Mesothelial cell of epicardium (in vitro differentiated cells): Measurements from ENCODE around the gene RAB40B. TPM values are rescaled to one million over a fixed set of nuclear protein-coding genes. Genes with fewer than 3 reads are reported as not detected.

Experiments
- DNase-seq, 2 experiments: peaks; one replicate each; pipeline ENCODE4 v3.0.0; 2021; ENCODE audit warnings: low spot score in 2 of 2; ENCODE audit not compliant: unreplicated experiment in 2 of 2
- H3K27ac Mint-ChIP-seq: 2 replicates; pipeline ENCODE4 v1.8.0; 2021; ENCODE audit warnings: mixed read lengths
- H3K27me3 Mint-ChIP-seq: 2 replicates; pipeline ENCODE4 v1.8.0; 2021; ENCODE audit warnings: low read depth, mixed read lengths
- H3K36me3 Mint-ChIP-seq: 2 replicates; pipeline ENCODE4 v1.8.0; 2021; ENCODE audit warnings: mixed read lengths
- H3K4me1 Mint-ChIP-seq: 2 replicates; pipeline ENCODE4 v1.8.0; 2021; ENCODE audit warnings: mixed read lengths
- H3K4me3 Mint-ChIP-seq: 2 replicates; pipeline ENCODE4 v1.8.0; 2021; ENCODE audit warnings: mild to moderate bottlenecking, moderate library complexity, mixed read lengths
- H3K9me3 Mint-ChIP-seq: 2 replicates; pipeline ENCODE4 v1.8.0; 2021; ENCODE audit warnings: mixed read lengths
- CTCF ChIP-seq: fragments of 200-600 bp; sonication (generic); IDR thresholded peaks from one replicate; pipeline ENCODE4 v1.5.0; 2021; ENCODE audit warnings: antibody characterized with exemption; ENCODE audit not compliant: unreplicated experiment
- total RNA-seq: library from RNA; stranded (reverse); gene quantifications from 3 replicates; pipeline ENCODE4 v1.2.1, GENCODE V29; 2021

RAB40B gene
- total RNA-seq, 1 donor from 2014 or later = 26.5 TPM

GRCh38 chr17:82636626-82637598 lies 61.6 kb downstream of the RAB40B start:
- TF ChIP-seq CTCF = no peak
- peaks cover 42% of the 10 kb centered on the region for H3K36me3 Mint-ChIP-seq
- no peak for DNase-seq
- no peaks in the 10 kb centered on the region for H3K27me3 Mint-ChIP-seq
- H3K9me3 Mint-ChIP-seq = peaks cover 10% of the 10 kb centered on the region
- no peak overlapping the region for H3K4me3 Mint-ChIP-seq
- peak overlapping the region; percentile 100 for H3K27ac Mint-ChIP-seq
- H3K4me1 Mint-ChIP-seq = peaks cover 18% of the 10 kb centered on the region

GRCh38 chr17:82633343-82633742 lies 65.2 kb downstream of the RAB40B start:
- no peak for TF ChIP-seq CTCF
- H3K27ac Mint-ChIP-seq = peak overlapping the region; percentile 74
- H3K4me3 Mint-ChIP-seq = no peak overlapping the region

GRCh38 chr17:82632451-82632850 lies 66.0 kb downstream of the RAB40B start:
- peaks cover 42% of the 10 kb centered on the region for H3K36me3 Mint-ChIP-seq
- H3K27me3 Mint-ChIP-seq = no peaks in the 10 kb centered on the region
- no peak overlapping the region for H3K27ac Mint-ChIP-seq
- H3K4me1 Mint-ChIP-seq = peaks cover 18% of the 10 kb centered on the region
- TF ChIP-seq CTCF = no peak
- H3K4me3 Mint-ChIP-seq = no peak overlapping the region
- DNase-seq = no peak
- peaks cover 9% of the 10 kb centered on the region for H3K9me3 Mint-ChIP-seq

More at GRCh38 chr17:82633343-82633742, 65.2 kb downstream of the RAB40B start:
- DNase-seq = no peak
- peaks cover 18% of the 10 kb centered on the region for H3K4me1 Mint-ChIP-seq
- peaks cover 10% of the 10 kb centered on the region for H3K9me3 Mint-ChIP-seq
- no peaks in the 10 kb centered on the region for H3K27me3 Mint-ChIP-seq
- peaks cover 43% of the 10 kb centered on the region for H3K36me3 Mint-ChIP-seq

- Mint-ChIP-seq H3K36me3 (peaks cover 40% of the 10 kb centered on the region), H3K4me1 (peaks cover 12% of the 10 kb centered on the region), H3K4me3 (no peak overlapping the region), H3K27ac (no peak overlapping the region), H3K9me3 (no peaks in the 10 kb centered on the region), H3K27me3 (no peaks in the 10 kb centered on the region)
- no peak for DNase-seq
- TF ChIP-seq CTCF = no peak
Observed at GRCh38 chr17:82631544-82631943, 67.0 kb downstream of the RAB40B start.

- no peaks in the 10 kb centered on the region for H3K27me3 Mint-ChIP-seq
- no peak overlapping the region for H3K4me3 Mint-ChIP-seq
- peaks cover 40% of the 10 kb centered on the region for H3K36me3 Mint-ChIP-seq
- DNase-seq = no peak
- H3K4me1 Mint-ChIP-seq = peaks cover 7% of the 10 kb centered on the region
- no peak overlapping the region for H3K27ac Mint-ChIP-seq
- no peaks in the 10 kb centered on the region for H3K9me3 Mint-ChIP-seq
- no peak for TF ChIP-seq CTCF
Observed at GRCh38 chr17:82630212-82630611, 68.3 kb downstream of the RAB40B start.
